Fibroblast of lung (primary cell): ENCODE results near the gene CDCP1. TPM values are rescaled to one million over a fixed set of nuclear protein-coding genes. Genes with fewer than 3 reads are reported as not detected.
A peak's percentile ranks its signal among the peaks of the same experiment; 100 is the strongest.

Experiments used
- DNase-seq, 2 donors: peaks; one replicate each; pipeline versions ENCODE4 v3.0.0 to v3.0.0-alpha.2; 2010; ENCODE audit warnings: low read depth in 2 of 2
- H2AFZ ChIP-seq: 2 replicates; pipeline ENCODE4 v1.5.1; 2012; ENCODE audit warnings: low read length, control low read depth, inconsistent platforms
- H3K27ac ChIP-seq: 2 replicates; pipeline ENCODE4 v1.5.1; 2011; ENCODE audit warnings: low read length, control low read depth; ENCODE audit not compliant: insufficient read depth
- H3K27me3 ChIP-seq: 2 replicates; pipeline ENCODE4 v1.5.1; 2011; ENCODE audit warnings: mild to moderate bottlenecking, low read length; ENCODE audit not compliant: control insufficient read depth, insufficient read depth
- H3K36me3 ChIP-seq: 2 replicates; pipeline ENCODE4 v1.5.1; 2011; ENCODE audit warnings: low read length; ENCODE audit not compliant: control insufficient read depth, insufficient read depth
- H3K4me1 ChIP-seq: 2 replicates; pipeline ENCODE4 v1.5.1; 2011; ENCODE audit warnings: low read length; ENCODE audit not compliant: control insufficient read depth, insufficient read depth; ENCODE audit errors: extremely low read depth
- H3K4me2 ChIP-seq: 2 replicates; pipeline ENCODE4 v1.5.1; 2011; ENCODE audit warnings: low read length, control low read depth; ENCODE audit not compliant: insufficient read depth; ENCODE audit errors: extremely low read depth
- H3K4me3 ChIP-seq, 4 experiments: fragments of 200-600 bp in 1 of 4; sonication (generic) in 1 of 4; replicated peaks in 1 of 4; 2 replicates each; pipeline ENCODE4 v1.5.1; 2011 to 2016; ENCODE audit warnings: low read length in 4 of 4, low read depth in 3 of 4, mild to moderate bottlenecking in 3 of 4, control low read depth in 2 of 4, inconsistent platforms in 1 of 4, mixed read lengths in 1 of 4; ENCODE audit not compliant: insufficient read depth in 1 of 4; ENCODE audit errors: control extremely low read depth in 1 of 4
- H3K79me2 ChIP-seq: 2 replicates; pipeline ENCODE4 v1.5.1; 2012; ENCODE audit warnings: mild to moderate bottlenecking, low read length, inconsistent platforms; ENCODE audit not compliant: control insufficient read depth, insufficient read depth
- H3K9ac ChIP-seq: 2 replicates; pipeline ENCODE4 v1.5.1; 2011; ENCODE audit warnings: mild to moderate bottlenecking, low read length, control low read depth; ENCODE audit not compliant: insufficient read depth
- H3K9me3 ChIP-seq: 2 replicates; pipeline ENCODE4 v1.5.1; 2012; ENCODE audit warnings: low read depth, low read length; ENCODE audit not compliant: control insufficient read depth, insufficient read depth
- H4K20me1 ChIP-seq: 2 replicates; pipeline ENCODE4 v1.5.1; 2011; ENCODE audit warnings: low read length; ENCODE audit not compliant: control insufficient read depth, insufficient read depth; ENCODE audit errors: extremely low read depth
- CTCF ChIP-seq, 2 donors: IDR thresholded peaks in 1 of 2; conservative IDR thresholded peaks in 1 of 2; 1 replicate in 1 of 2; 2 replicates in 1 of 2; pipeline ENCODE4 v1.5.1; 2011 to 2012; ENCODE audit warnings: low read length in 2 of 2, control low read depth in 1 of 2, inconsistent platforms in 1 of 2, low read depth in 1 of 2, mild to moderate bottlenecking in 1 of 2
- EZH2 ChIP-seq: IDR thresholded peaks from 2 replicates; pipeline ENCODE4 v1.5.1; 2012; ENCODE audit warnings: low read length, control low read depth, mild to moderate bottlenecking; ENCODE audit errors: missing control alignments
- polyA plus RNA-seq, 2 donors: library from polyadenylated mRNA; depleted of rRNA in 1 of 2; stranded (reverse) in 1 of 2; unstranded in 1 of 2; fragments of >200 nt; gene quantifications; 2 replicates each; pipeline ENCODE4 v1.2.1, GENCODE V29; 2011 to 2012; ENCODE audit warnings: missing spikeins in 1 of 2
- total RNA-seq: library from RNA; depleted of rRNA; stranded (reverse); fragments of >200 nt; gene quantifications from 2 replicates; pipeline ENCODE4 v1.2.1, GENCODE V29; 2014

The CDCP1 gene
- total and polyA plus RNA-seq, 2 donors (not counting 1 experiment from before 2014, with no cell fraction given) = 25.6 to 56.1 TPM

GRCh38 chr3:45132568-45133211 lies 13.5 kb downstream of the CDCP1 start:
- Histone ChIP-seq H3K36me3 (no peaks in the 10 kb centered on the region), H4K20me1 (no peaks in the 10 kb centered on the region), H3K4me3 (no peak overlapping the region), H3K9me3 (no peaks in the 10 kb centered on the region), H3K4me2 (no peak overlapping the region), H3K27me3 (no peaks in the 10 kb centered on the region), H3K79me2 (peaks cover 56% of the 10 kb centered on the region), H3K9ac (no peak overlapping the region), H3K27ac (peak overlapping the region; percentile 52), H2AFZ (no peak overlapping the region), H3K4me1 (peaks cover 19% of the 10 kb centered on the region)
- peak in 1 of 2 donors; percentile 60 for DNase-seq
- TF ChIP-seq CTCF (conservative IDR thresholded peaks at IDR 0.05 in 1 of 2, IDR thresholded peaks at IDR 0.05 in 1 of 2; ENCODE audit: low read depth in 1 of 2, low read length in 2 of 2) = no peak
- no peak for TF ChIP-seq EZH2

GRCh38 chr3:45131201-45131600 lies 15.0 kb downstream of the CDCP1 start:
- H3K27me3 ChIP-seq = no peaks in the 10 kb centered on the region
- TF ChIP-seq EZH2 = no peak
- no peak for TF ChIP-seq CTCF (conservative IDR thresholded peaks at IDR 0.05 in 1 of 2, IDR thresholded peaks at IDR 0.05 in 1 of 2; ENCODE audit: low read depth in 1 of 2, low read length in 2 of 2)
- peaks cover 58% of the 10 kb centered on the region for H3K79me2 ChIP-seq
- H3K4me3 ChIP-seq = no peak overlapping the region
- no peaks in the 10 kb centered on the region for H4K20me1 ChIP-seq
- H2AFZ ChIP-seq = no peak overlapping the region
- H3K4me1 ChIP-seq = peaks cover 20% of the 10 kb centered on the region
- no peaks in the 10 kb centered on the region for H3K9me3 ChIP-seq
- H3K9ac ChIP-seq = no peak overlapping the region
- H3K4me2 ChIP-seq = no peak overlapping the region
- H3K36me3 ChIP-seq = no peaks in the 10 kb centered on the region
- DNase-seq = peak; percentile 51 to 65
- H3K27ac ChIP-seq = peak overlapping the region; percentile 37

GRCh38 chr3:45130476-45130875 lies 15.7 kb downstream of the CDCP1 start:
- no peak for DNase-seq
- no peak overlapping the region for H3K4me3 ChIP-seq
- H3K79me2 ChIP-seq = peaks cover 57% of the 10 kb centered on the region
- TF ChIP-seq EZH2 (no peak), CTCF (conservative IDR thresholded peaks at IDR 0.05 in 1 of 2, IDR thresholded peaks at IDR 0.05 in 1 of 2; ENCODE audit: low read depth in 1 of 2, low read length in 2 of 2) (no peak)
- H3K9ac ChIP-seq = no peak overlapping the region
- H3K36me3 ChIP-seq = no peaks in the 10 kb centered on the region
- no peaks in the 10 kb centered on the region for H4K20me1 ChIP-seq
- H3K27me3 ChIP-seq = no peaks in the 10 kb centered on the region
- no peak overlapping the region for H3K27ac ChIP-seq
- no peak overlapping the region for H3K4me2 ChIP-seq
- no peaks in the 10 kb centered on the region for H3K9me3 ChIP-seq
- peaks cover 24% of the 10 kb centered on the region for H3K4me1 ChIP-seq
- H2AFZ ChIP-seq = no peak overlapping the region
